ENCODE results near the gene PASK. TPM values are rescaled to one million over a fixed set of nuclear protein-coding genes. Genes with fewer than 3 reads are reported as not detected.

The PASK gene
- total and polyA plus RNA-seq, 9 of the 15 experiments (the other 6 are each of a cell fraction or from before 2014, with no cell fraction given), result 1.5 to 30.3 (median 9.9) TPM

GRCh38 chr2:241137276-241138190, 11.7 kb downstream of the PASK start:
- Histone ChIP-seq H3K36me3 (ENCODE audit: control insufficient read depth, insufficient read depth, low read length) (peaks cover 33% of the 10 kb centered on the region; the same call in 1 of the 3 replicates), H3K4me1 (replicated peaks in 1 of 2; ENCODE audit: control insufficient read depth in 2 of 2, insufficient read depth in 2 of 2, low read length in 2 of 2) (0 out of 5 replicates have a peak, but pooled peaks cover 0 to 6% of the 10 kb centered on the region in 2 experiments), H3K9ac (ENCODE audit: insufficient read depth in 1 of 2, low read depth in 2 of 2, low read length in 2 of 2) (no peak overlapping the region), H3K9me3 (replicated peaks; ENCODE audit: control insufficient read depth, insufficient read depth, low read depth, low read length) (no peaks in the 10 kb centered on the region), H3K9me1 (ENCODE audit: control insufficient read depth, insufficient read depth, low read length) (no peaks in the 10 kb centered on the region), H3K79me2 (ENCODE audit: control insufficient read depth, insufficient read depth, low read length) (no peaks in the 10 kb centered on the region), H2AFZ (ENCODE audit: low read depth, low read length) (no peak overlapping the region), H3K27me3 (ENCODE audit: control insufficient read depth in 2 of 2, insufficient read depth in 2 of 2, low read length in 2 of 2) (no peaks in the 10 kb centered on the region), H3K4me2 (ENCODE audit: insufficient read depth, low read length) (no peak overlapping the region), H3K27ac (ENCODE audit: extremely low read depth, low read depth, low read length) (no peak overlapping the region), H3K4me3 (no peak overlapping the region), H4K20me1 (replicated peaks; ENCODE audit: control insufficient read depth, insufficient read depth, low read length) (no peaks in the 10 kb centered on the region)
- FAIRE-seq (no peak), ATAC-seq (no peak), DNase-seq (ENCODE audit: extremely low read depth in 1 of 4, low spot score in 3 of 4) (no peak)
- 91% methylated on average over 10 of the region's 24 CpGs for WGBS (ENCODE audit: insufficient coverage, low coverage, missing lambda C conversion rate)
- BruUV-seq (replicated peaks), result no TSS peak
- POLR2A ChIA-PET, result interaction anchor here (0.6 to 1.2 kb wide), 5 partner anchors 10 to 389 kb away, joined by 3 to 5 read pairs (median 4); partner anchors contain the start of genes PASK and PPP1R7
- CTCF ChIA-PET (ENCODE audit: low intra/inter-chr PET ratio), result no interaction called here
- intact Hi-C loops (cut with micrococcal nuclease), result no loop called here
- in situ Hi-C loops (cut with MboI), result no loop called here
- no peak for TF ChIP-seq SNAPC5 (CRISPR knock-in tag; IDR thresholded peaks at IDR 0.05)
- TF ChIP-seq HNRNPH1 (optimal IDR thresholded peaks at IDR 0.05; ENCODE audit: low read depth, low read length), result no peak
- TF ChIP-seq TFAP4 (CRISPR knock-in tag; IDR thresholded peaks at IDR 0.05; ENCODE audit: borderline replicate concordance), result no peak
- no peak for TF ChIP-seq KAT8 (IDR thresholded peaks at IDR 0.05; ENCODE audit: low read depth)
- TF ChIP-seq RNF2 (IDR thresholded peaks at IDR 0.05), result no peak
- TF ChIP-seq ZBTB26 (CRISPR knock-in tag; IDR thresholded peaks at IDR 0.05), result no peak
- TF ChIP-seq HDAC2 (IDR thresholded peaks at IDR 0.05), result no peak
- no peak for TF ChIP-seq ELF4 (CRISPR knock-in tag; IDR thresholded peaks at IDR 0.05)
- no peak for TF ChIP-seq IFI16 (CRISPR knock-in tag; IDR thresholded peaks at IDR 0.05)
- no peak for TF ChIP-seq PTBP1 (IDR thresholded peaks at IDR 0.05; ENCODE audit: low read depth, low read length)
- no peak for TF ChIP-seq PATZ1 (CRISPR knock-in tag; IDR thresholded peaks at IDR 0.05; ENCODE audit: borderline replicate concordance)
- no peak for TF ChIP-seq OTX1 (CRISPR knock-in tag; IDR thresholded peaks at IDR 0.05)
- no peak for TF ChIP-seq HMGN3 (IDR thresholded peaks at IDR 0.05; ENCODE audit: borderline replicate concordance, extremely low read depth, insufficient read length, low read depth, low read length)
- TF ChIP-seq ZNF76 (CRISPR knock-in tag; IDR thresholded peaks at IDR 0.05; ENCODE audit: borderline replicate concordance), result no peak
- no peak for TF ChIP-seq HES1 (IDR thresholded peaks at IDR 0.05; ENCODE audit: low read depth)
- TF ChIP-seq U2AF1 (optimal IDR thresholded peaks at IDR 0.05; ENCODE audit: low read depth, low read length), result no peak
